Mesenchymal stem cell (in vitro differentiated cells and primary cell): ENCODE measurements around the gene LGALSL.
A peak's percentile ranks its signal among the peaks of the same experiment; 100 is the strongest.

Source experiments
- DNase-seq: peaks from one replicate; pipeline ENCODE4 v3.0.0-alpha.2; 2013
- H2AFZ ChIP-seq: one replicate; pipeline ENCODE4 v1.6.1; 2013; ENCODE audit warnings: low read depth, mild to moderate bottlenecking, control low read depth, inconsistent platforms, low read length, moderate library complexity
- H2AK5ac ChIP-seq: 2 replicates; pipeline ENCODE4 v1.6.1; 2013; ENCODE audit warnings: low read length, moderate library complexity, mild to moderate bottlenecking, inconsistent platforms; ENCODE audit not compliant: severe bottlenecking
- H2BK120ac ChIP-seq: one replicate; pipeline ENCODE4 v1.6.1; 2013; ENCODE audit warnings: low read depth, mild to moderate bottlenecking, inconsistent platforms, low read length, moderate library complexity
- H2BK12ac ChIP-seq, 2 experiments: one replicate each; pipeline ENCODE4 v1.6.1; 2013; ENCODE audit warnings: inconsistent platforms in 2 of 2, low read length in 2 of 2, mild to moderate bottlenecking in 2 of 2, moderate library complexity in 2 of 2, control low read depth in 1 of 2
- H2BK15ac ChIP-seq: one replicate; pipeline ENCODE4 v1.6.1; 2013; ENCODE audit warnings: mild to moderate bottlenecking, low read depth, inconsistent platforms; ENCODE audit not compliant: poor library complexity, severe bottlenecking
- H2BK5ac ChIP-seq: 2 replicates; pipeline ENCODE4 v1.6.1; 2013; ENCODE audit warnings: low read depth, mild to moderate bottlenecking, low read length, control low read depth, inconsistent platforms; ENCODE audit not compliant: poor library complexity, severe bottlenecking
- H3K14ac ChIP-seq, 2 experiments: one replicate each; pipeline ENCODE4 v1.6.1; 2013; ENCODE audit warnings: inconsistent platforms in 2 of 2, low read length in 2 of 2, control low read depth in 1 of 2, mild to moderate bottlenecking in 1 of 2, moderate library complexity in 1 of 2
- H3K18ac ChIP-seq, 2 experiments: one replicate each; pipeline ENCODE4 v1.6.1; 2013; ENCODE audit warnings: inconsistent platforms in 2 of 2, low read length in 2 of 2, control low read depth in 1 of 2, low read depth in 1 of 2, mild to moderate bottlenecking in 1 of 2
- H3K23ac ChIP-seq, 2 experiments: one replicate each; pipeline ENCODE4 v1.6.1; 2013; ENCODE audit warnings: inconsistent platforms in 2 of 2, low read length in 2 of 2, mild to moderate bottlenecking in 2 of 2, moderate library complexity in 2 of 2, control low read depth in 1 of 2
- H3K27ac ChIP-seq: 2 replicates; pipeline ENCODE4 v1.5.1; 2013; ENCODE audit warnings: mild to moderate bottlenecking, moderate library complexity, low read length, control low read depth, inconsistent platforms; ENCODE audit not compliant: poor library complexity, severe bottlenecking
- H3K27me3 ChIP-seq, 2 experiments: 2 replicates each; pipeline versions ENCODE4 v1.6.1 to v1.7.0; 2013; ENCODE audit warnings: low read length in 2 of 2, mild to moderate bottlenecking in 2 of 2, moderate library complexity in 2 of 2, control low read depth in 1 of 2, inconsistent platforms in 1 of 2; ENCODE audit not compliant: control insufficient read depth in 1 of 2, insufficient read depth in 1 of 2
- H3K36me3 ChIP-seq, 2 experiments: 2 replicates each; pipeline versions ENCODE4 v1.6.1 to v1.7.0; 2013; ENCODE audit warnings: low read length in 2 of 2, control low read depth in 1 of 2, inconsistent platforms in 1 of 2, low read depth in 1 of 2, mild to moderate bottlenecking in 1 of 2; ENCODE audit not compliant: insufficient read depth in 2 of 2, control insufficient read depth in 1 of 2
- H3K4ac ChIP-seq, 2 experiments: one replicate each; pipeline ENCODE4 v1.6.1; 2013; ENCODE audit warnings: inconsistent platforms in 2 of 2, low read length in 2 of 2, mild to moderate bottlenecking in 2 of 2, moderate library complexity in 2 of 2, control low read depth in 1 of 2, low read depth in 1 of 2
- H3K4me1 ChIP-seq: 2 replicates; pipeline ENCODE4 v1.6.1; 2013; ENCODE audit warnings: low read depth, low read length, control low read depth; ENCODE audit not compliant: control insufficient read depth, insufficient read depth
- H3K4me2 ChIP-seq: 2 replicates; pipeline ENCODE4 v1.6.1; 2013; ENCODE audit warnings: low read length, mild to moderate bottlenecking, inconsistent platforms; ENCODE audit not compliant: poor library complexity, severe bottlenecking
- H3K4me3 ChIP-seq, 2 experiments: 2 replicates each; pipeline versions ENCODE4 v1.5.1 to v1.7.0; 2013; ENCODE audit warnings: low read length in 2 of 2, mild to moderate bottlenecking in 2 of 2, control low read depth in 1 of 2, low read depth in 1 of 2; ENCODE audit not compliant: insufficient read depth in 1 of 2
- H3K79me1 ChIP-seq: replicated peaks from 2 replicates; pipeline ENCODE4 v1.6.1; 2013; ENCODE audit warnings: mild to moderate bottlenecking, control low read depth, low read length, inconsistent platforms; ENCODE audit not compliant: poor library complexity, severe bottlenecking
- H3K9ac ChIP-seq: 2 replicates; pipeline ENCODE4 v1.7.0; 2013; ENCODE audit warnings: mild to moderate bottlenecking, low read length, moderate library complexity
- H3K9me3 ChIP-seq: 2 replicates; pipeline ENCODE4 v1.7.0; 2013; ENCODE audit warnings: mild to moderate bottlenecking, low read length; ENCODE audit not compliant: control insufficient read depth
- H4K8ac ChIP-seq: one replicate; pipeline ENCODE4 v1.6.1; 2013; ENCODE audit warnings: inconsistent platforms, mild to moderate bottlenecking, low read length, moderate library complexity
- H4K91ac ChIP-seq: one replicate; pipeline ENCODE4 v1.6.1; 2013; ENCODE audit warnings: mild to moderate bottlenecking, low read length, inconsistent platforms
- WGBS: methylation state at CpG from one replicate; pipeline ENCODE4 v1.1.7; 2013; ENCODE audit warnings: mixed read lengths; 5-methylcytosine and 5-hydroxymethylcytosine counted together

The LGALSL gene

GRCh38 chr2:64466478-64467085 lies 12.6 kb downstream of the LGALSL start:
- Histone ChIP-seq H3K4me3 (no peak overlapping the region), H3K27ac (no peak overlapping the region), H4K91ac (no peak overlapping the region), H3K14ac (no peak overlapping the region), H3K27me3 (peaks cover under 1 to 3% of the 10 kb centered on the region in 2 experiments), H2AFZ (no peak overlapping the region), H3K4me2 (no peak overlapping the region), H4K8ac (no peak overlapping the region), H3K18ac (no peak overlapping the region), H2BK120ac (no peak overlapping the region), H3K4ac (no peak overlapping the region), H3K9me3 (no peaks in the 10 kb centered on the region), H2BK15ac (no peak overlapping the region), H3K9ac (no peak overlapping the region), H2BK12ac (no peak overlapping the region), H3K79me1 (no peaks in the 10 kb centered on the region), H2AK5ac (no peak overlapping the region), H3K36me3 (no peaks in the 10 kb centered on the region), H2BK5ac (no peak overlapping the region), H3K23ac (no peak overlapping the region), H3K4me1 (no peaks in the 10 kb centered on the region)
- 96% methylated on average over 6 of the region's 6 CpGs for WGBS
- no peak for DNase-seq

- DNase-seq, result no peak
- H4K91ac ChIP-seq, result no peak overlapping the region
- H4K8ac ChIP-seq, result no peak overlapping the region
- no peak overlapping the region for H3K4me3 ChIP-seq
- H2AFZ ChIP-seq, result no peak overlapping the region
- no peak overlapping the region for H3K4me2 ChIP-seq
- no peak overlapping the region for H2AK5ac ChIP-seq
- H3K27me3 ChIP-seq, result peaks cover 5 to 8% of the 10 kb centered on the region in 2 experiments
- H3K14ac ChIP-seq, result peak overlapping the region in 1 of 2 experiments; percentile 58
- no peaks in the 10 kb centered on the region for H3K4me1 ChIP-seq
- WGBS, result 91% methylated on average over 7 of the region's 8 CpGs
- no peak overlapping the region for H3K23ac ChIP-seq
- no peak overlapping the region for H2BK5ac ChIP-seq
- H3K9ac ChIP-seq, result no peak overlapping the region
- H3K4ac ChIP-seq, result no peak overlapping the region
- peak overlapping the region in 1 of 2 experiments; percentile 40 for H2BK12ac ChIP-seq
- no peaks in the 10 kb centered on the region for H3K79me1 ChIP-seq
- no peaks in the 10 kb centered on the region for H3K36me3 ChIP-seq
- no peak overlapping the region for H3K27ac ChIP-seq
- no peaks in the 10 kb centered on the region for H3K9me3 ChIP-seq
- peak overlapping the region in 1 of 2 experiments; percentile 14 for H3K18ac ChIP-seq
- H2BK120ac ChIP-seq, result no peak overlapping the region
- no peak overlapping the region for H2BK15ac ChIP-seq
Observed at GRCh38 chr2:64467096-64467843, 13.3 kb downstream of the LGALSL start.

DNA sequence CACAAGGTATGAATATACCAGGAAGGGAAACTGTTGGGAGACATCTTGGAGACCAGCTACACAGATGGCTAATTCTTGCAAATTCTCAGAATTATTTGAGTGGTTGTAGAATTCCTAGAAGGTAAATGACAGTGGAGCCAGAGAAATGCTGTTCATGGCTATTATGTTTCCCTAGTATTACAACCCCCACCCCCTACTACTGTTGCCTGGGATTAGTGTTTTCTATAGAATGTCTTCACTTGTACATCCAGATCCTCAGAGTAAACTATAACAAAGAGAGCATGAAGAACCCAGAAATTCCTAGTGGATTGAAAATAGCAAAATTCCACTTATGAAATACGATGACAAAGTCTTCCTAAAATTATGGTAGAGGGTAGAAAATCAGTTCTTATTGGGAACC lies 15.3 kb downstream of the LGALSL start:
- no peak overlapping the region for H3K9ac ChIP-seq
- H2AK5ac ChIP-seq, result no peak overlapping the region
- no peaks in the 10 kb centered on the region for H3K36me3 ChIP-seq
- no peak overlapping the region for H2BK5ac ChIP-seq
- H3K27me3 ChIP-seq, result peaks cover 5 to 22% of the 10 kb centered on the region in 2 experiments
- no peak overlapping the region for H3K14ac ChIP-seq
- no CpG with 5 or more reads among the region's 1 CpG for WGBS
- no peak overlapping the region for H4K91ac ChIP-seq
- H4K8ac ChIP-seq, result no peak overlapping the region
- H3K4me3 ChIP-seq, result no peak overlapping the region
- H3K4me2 ChIP-seq, result no peak overlapping the region
- no peak overlapping the region for H2BK120ac ChIP-seq
- no peaks in the 10 kb centered on the region for H3K9me3 ChIP-seq
- no peaks in the 10 kb centered on the region for H3K79me1 ChIP-seq
- H3K4ac ChIP-seq, result no peak overlapping the region
- no peak overlapping the region for H3K27ac ChIP-seq
- no peak overlapping the region for H3K18ac ChIP-seq
- H3K23ac ChIP-seq, result no peak overlapping the region
- H3K4me1 ChIP-seq, result no peaks in the 10 kb centered on the region
- no peak overlapping the region for H2BK12ac ChIP-seq
- no peak overlapping the region for H2BK15ac ChIP-seq
- no peak for DNase-seq
- no peak overlapping the region for H2AFZ ChIP-seq

- Histone ChIP-seq H2BK120ac (no peak overlapping the region), H2BK12ac (no peak overlapping the region), H3K9me3 (no peaks in the 10 kb centered on the region), H2AFZ (no peak overlapping the region), H3K36me3 (no peaks in the 10 kb centered on the region), H3K4me3 (no peak overlapping the region), H2AK5ac (no peak overlapping the region), H3K18ac (no peak overlapping the region), H3K4me1 (no peaks in the 10 kb centered on the region), H3K9ac (no peak overlapping the region), H2BK5ac (no peak overlapping the region), H3K27ac (no peak overlapping the region), H3K4me2 (no peak overlapping the region), H3K4ac (no peak overlapping the region), H4K91ac (no peak overlapping the region), H3K79me1 (no peaks in the 10 kb centered on the region), H3K14ac (no peak overlapping the region), H2BK15ac (no peak overlapping the region), H3K23ac (no peak overlapping the region), H4K8ac (no peak overlapping the region), H3K27me3 (peaks cover 5 to 22% of the 10 kb centered on the region in 2 experiments)
- 92% methylated on average over 2 of the region's 3 CpGs for WGBS
- DNase-seq, result no peak
Observed at GRCh38 chr2:64470071-64470470, 16.1 kb downstream of the LGALSL start.
